RPMI7951 (cell line): ENCODE measurements around the gene FAM168B. TPM values are rescaled to one million over a fixed set of nuclear protein-coding genes. Genes with fewer than 3 reads are reported as not detected.

ENCODE experiments used
- DNase-seq: peaks from one replicate; pipeline ENCODE4 v3.0.0-alpha.2; 2012; ENCODE audit warnings: low read depth
- total RNA-seq: library from RNA; depleted of rRNA; stranded (reverse); fragments of >200 nt; shearing (Covaris generic); gene quantifications from 2 replicates; pipeline ENCODE4 v1.2.3, GENCODE V29; 2014; rRNA removed

FAM168B gene
- total RNA-seq, 1 experiment from 2014 or later = 63.1 TPM

- DNase-seq = no peak
These were observed 69.5 kb downstream of the FAM168B start for GRCh38 chr2:131023758-131024157.

- no peak for DNase-seq
These were observed 70.5 kb downstream of the FAM168B start for GRCh38 chr2:131022731-131023130.

GRCh38 chr2:131016826-131017741, 76.2 kb downstream of the FAM168B start:
- no peak for DNase-seq

GRCh38 chr2:131015764-131016163, 77.5 kb downstream of the FAM168B start:
- DNase-seq = no peak

- DNase-seq = no peak
These were observed 79.1 kb downstream of the FAM168B start for GRCh38 chr2:131014141-131014540.

GRCh38 chr2:131011486-131011885, 81.8 kb downstream of the FAM168B start:
- no peak for DNase-seq

GRCh38 chr2:131010566-131010965, 82.7 kb downstream of the FAM168B start:
- DNase-seq = no peak

GRCh38 chr2:131009713-131010475, 83.4 kb downstream of the FAM168B start:
- no peak for DNase-seq

GRCh38 chr2:131008967-131009366, 84.3 kb downstream of the FAM168B start:
- no peak for DNase-seq

- DNase-seq = no peak
These were observed 86.7 kb downstream of the FAM168B start for GRCh38 chr2:131006561-131006960.

GRCh38 chr2:131005216-131005935, 87.9 kb downstream of the FAM168B start:
- no peak for DNase-seq

GRCh38 chr2:131004446-131005209, 88.6 kb downstream of the FAM168B start:
- DNase-seq = peak; percentile 48

GRCh38 chr2:130998561-130998960, 94.7 kb downstream of the FAM168B start:
- no peak for DNase-seq

Other genes with a start within 250 kb of the FAM168B start
- 93.9 and 100 TPM in 2 replicates for gene PLEKHB2, start 11.9 kb upstream of the FAM168B start, total RNA-seq
- not detected in 2 replicates for gene POTEE, start 116.1 kb upstream of the FAM168B start, total RNA-seq